ENCODE measurements around the gene ZSWIM2. TPM values are rescaled to one million over a fixed set of nuclear protein-coding genes. Genes with fewer than 3 reads are reported as not detected.
"Not testable (repeated sequence)": the region's sequence is repeated elsewhere in the genome, so short reads cannot be mapped to it uniquely, and the experiment has no call there.

ZSWIM2 gene
- total RNA-seq, 2 donors from 2014 or later = not detected

DNA sequence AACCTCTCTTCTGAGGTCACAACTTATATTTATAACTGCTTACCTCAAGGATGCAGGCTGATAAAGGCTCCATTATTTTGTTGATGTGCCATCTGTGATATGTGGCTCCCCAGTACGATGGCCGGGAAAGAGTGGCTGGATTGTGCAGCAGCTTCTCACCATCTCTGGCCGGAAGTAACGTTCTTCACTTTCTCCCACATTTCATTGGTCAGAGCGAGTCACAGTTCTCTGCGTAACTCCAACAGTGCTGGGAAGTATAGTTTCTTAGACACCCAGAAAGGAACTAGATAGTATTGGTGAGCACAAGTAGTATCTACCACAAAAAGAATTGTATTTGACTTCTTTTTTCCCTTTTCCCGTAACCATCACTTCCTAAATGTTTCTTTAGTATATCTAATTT lies 28.7 kb downstream of the ZSWIM2 start:
- Histone ChIP-seq H3K27ac (no peak overlapping the region), H3K36me3 (no peaks in the 10 kb centered on the region), H3K4me3 (no peak overlapping the region), H3K9me3 (no peaks in the 10 kb centered on the region), H3K4me1 (no peaks in the 10 kb centered on the region), H3K9ac (ENCODE audit: low read depth in 2 of 2, low read length in 2 of 2) (no peak overlapping the region), H3K27me3 (no peaks in the 10 kb centered on the region)
- DNase-seq = no peak
- intact Hi-C loops (cut with DNase I) = no loop called here
- TF ChIP-seq, protein P1, sequence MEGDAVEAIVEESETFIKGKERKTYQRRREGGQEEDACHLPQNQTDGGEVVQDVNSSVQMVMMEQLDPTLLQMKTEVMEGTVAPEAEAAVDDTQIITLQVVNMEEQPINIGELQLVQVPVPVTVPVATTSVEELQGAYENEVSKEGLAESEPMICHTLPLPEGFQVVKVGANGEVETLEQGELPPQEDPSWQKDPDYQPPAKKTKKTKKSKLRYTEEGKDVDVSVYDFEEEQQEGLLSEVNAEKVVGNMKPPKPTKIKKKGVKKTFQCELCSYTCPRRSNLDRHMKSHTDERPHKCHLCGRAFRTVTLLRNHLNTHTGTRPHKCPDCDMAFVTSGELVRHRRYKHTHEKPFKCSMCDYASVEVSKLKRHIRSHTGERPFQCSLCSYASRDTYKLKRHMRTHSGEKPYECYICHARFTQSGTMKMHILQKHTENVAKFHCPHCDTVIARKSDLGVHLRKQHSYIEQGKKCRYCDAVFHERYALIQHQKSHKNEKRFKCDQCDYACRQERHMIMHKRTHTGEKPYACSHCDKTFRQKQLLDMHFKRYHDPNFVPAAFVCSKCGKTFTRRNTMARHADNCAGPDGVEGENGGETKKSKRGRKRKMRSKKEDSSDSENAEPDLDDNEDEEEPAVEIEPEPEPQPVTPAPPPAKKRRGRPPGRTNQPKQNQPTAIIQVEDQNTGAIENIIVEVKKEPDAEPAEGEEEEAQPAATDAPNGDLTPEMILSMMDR (IDR thresholded peaks at IDR 0.05) = no peak

DNA sequence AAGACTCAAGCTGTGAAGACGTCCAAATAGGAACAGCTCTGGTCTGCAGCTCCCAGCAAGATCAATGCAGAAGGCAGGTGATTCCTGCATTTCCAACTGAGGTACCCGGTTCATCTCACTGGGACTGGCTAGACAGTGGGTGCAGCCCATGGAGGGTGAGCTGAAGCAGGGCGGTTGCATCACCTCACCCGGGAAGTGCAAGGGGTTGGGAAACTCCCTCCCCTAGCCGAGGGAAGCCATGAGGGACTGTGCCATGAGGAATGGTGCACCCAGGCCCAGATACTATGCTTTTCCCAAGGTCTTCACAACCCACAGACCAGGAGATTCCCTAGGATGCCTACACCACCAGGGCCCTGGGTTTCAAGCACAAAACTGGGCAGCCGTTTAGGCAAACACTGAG lies 37.2 kb downstream of the ZSWIM2 start:
- H3K36me3 ChIP-seq; H3K4me3 ChIP-seq; DNase-seq; H3K4me1 ChIP-seq; intact Hi-C loops (cut with DNase I); H3K9me3 ChIP-seq; H3K9ac ChIP-seq (ENCODE audit: low read depth in 2 of 2, low read length in 2 of 2); H3K27me3 ChIP-seq; H3K27ac ChIP-seq: not testable (repeated sequence)

DNA sequence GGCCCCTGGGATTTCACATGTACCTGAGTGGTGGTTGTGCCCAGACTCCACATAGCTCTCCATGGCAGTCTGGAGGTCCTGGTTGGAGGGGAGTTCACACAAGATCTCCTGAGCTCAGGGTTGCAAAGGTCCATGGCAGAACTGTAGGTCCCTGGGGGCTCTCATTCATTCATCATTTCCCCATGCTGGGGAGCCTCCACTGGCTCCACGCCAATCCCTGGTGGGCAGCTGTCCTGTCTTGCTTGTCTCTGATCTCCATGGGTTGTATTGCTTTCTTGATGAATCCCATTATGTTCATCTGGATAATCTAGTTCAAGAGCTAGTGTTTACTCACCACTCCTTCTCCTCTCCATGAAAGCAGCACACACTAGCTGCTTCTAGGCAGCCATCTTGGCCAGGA lies 42.4 kb downstream of the ZSWIM2 start:
- no peak overlapping the region for H3K27ac ChIP-seq
- no peak for DNase-seq
- TF ChIP-seq, protein P1 (IDR thresholded peaks at IDR 0.05) = no peak
- no peaks in the 10 kb centered on the region for H3K4me1 ChIP-seq
- intact Hi-C loops (cut with DNase I) = no loop called here
- H3K9me3 ChIP-seq = no peaks in the 10 kb centered on the region
- no peaks in the 10 kb centered on the region for H3K36me3 ChIP-seq
- H3K9ac ChIP-seq (ENCODE audit: low read depth in 2 of 2, low read length in 2 of 2) = no peak overlapping the region
- no peaks in the 10 kb centered on the region for H3K27me3 ChIP-seq
- H3K4me3 ChIP-seq = no peak overlapping the region

- H3K27me3 ChIP-seq; intact Hi-C loops (cut with DNase I); DNase-seq; H3K36me3 ChIP-seq; H3K4me3 ChIP-seq; H3K9me3 ChIP-seq; H3K4me1 ChIP-seq; H3K27ac ChIP-seq; H3K9ac ChIP-seq (ENCODE audit: low read depth in 2 of 2, low read length in 2 of 2): not testable (repeated sequence)
These were observed 50.4 kb downstream of the ZSWIM2 start for GRCh38 chr2:186798604-186799003.

DNA sequence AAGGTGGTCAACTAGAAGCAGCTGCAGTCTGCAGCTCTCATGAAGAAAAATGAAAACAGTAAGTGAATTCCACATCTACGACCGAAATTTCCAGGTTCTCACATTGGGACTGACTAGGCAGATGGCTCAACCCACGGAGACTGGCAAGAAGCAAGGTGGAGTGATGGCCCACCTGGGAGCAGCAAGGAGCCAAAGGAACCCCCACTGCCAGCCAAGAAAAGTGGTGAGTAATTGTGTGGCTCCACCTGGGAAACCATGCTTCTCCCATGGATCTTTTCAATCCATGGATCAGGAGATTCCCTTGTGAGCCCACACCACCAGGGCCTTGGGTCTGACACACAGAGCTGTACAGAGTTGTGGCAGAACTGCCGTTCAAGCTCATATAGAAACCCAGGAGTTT lies 64.0 kb downstream of the ZSWIM2 start:
- Histone ChIP-seq H3K9ac (ENCODE audit: low read depth in 2 of 2, low read length in 2 of 2) (no peak overlapping the region), H3K4me1 (no peaks in the 10 kb centered on the region), H3K9me3 (no peaks in the 10 kb centered on the region), H3K27ac (no peak overlapping the region), H3K27me3 (no peaks in the 10 kb centered on the region), H3K36me3 (no peaks in the 10 kb centered on the region), H3K4me3 (no peak overlapping the region)
- intact Hi-C loops (cut with DNase I) = no loop called here
- no peak for DNase-seq
- TF ChIP-seq, protein P1 (IDR thresholded peaks at IDR 0.05) = no peak

DNA sequence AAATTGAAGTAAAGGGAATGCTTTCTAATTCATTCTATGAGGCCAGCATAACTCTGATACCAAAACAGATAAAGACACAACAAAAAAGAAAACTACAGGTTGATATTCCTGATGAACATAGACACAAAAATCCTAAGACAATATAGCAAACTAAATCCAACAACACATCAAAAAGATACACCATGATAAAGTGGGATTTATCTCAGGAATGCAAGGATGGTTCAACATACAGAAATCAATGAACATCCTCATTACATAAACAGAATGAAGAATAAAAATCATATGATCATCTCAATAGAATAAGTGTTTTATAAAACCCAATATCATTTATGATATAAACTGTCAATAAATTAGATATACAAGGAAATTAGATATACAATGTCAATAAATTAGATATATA lies 65.7 kb downstream of the ZSWIM2 start:
- no peak for DNase-seq
- H3K9ac ChIP-seq (ENCODE audit: low read depth in 2 of 2, low read length in 2 of 2) = no peak overlapping the region
- H3K27me3 ChIP-seq = no peaks in the 10 kb centered on the region
- H3K4me1 ChIP-seq = no peaks in the 10 kb centered on the region
- H3K36me3 ChIP-seq = no peaks in the 10 kb centered on the region
- H3K9me3 ChIP-seq = no peaks in the 10 kb centered on the region
- intact Hi-C loops (cut with DNase I) = no loop called here
- TF ChIP-seq, protein P1 (IDR thresholded peaks at IDR 0.05) = no peak
- no peak overlapping the region for H3K4me3 ChIP-seq
- H3K27ac ChIP-seq = no peak overlapping the region

Data from colonic mucosa (tissue), 4 donors.